ENCODE data around the gene WDR88.

GRCh38 chr19:33171222-33171795 lies 39.4 kb downstream of the WDR88 start:
- TF ChIP-seq POLR2A (IDR thresholded peaks at IDR 0.05) (no peak), CTCF (IDR thresholded peaks at IDR 0.05) (no peak), POLR2AphosphoS5 (IDR thresholded peaks at IDR 0.05) (no peak), EP300 (IDR thresholded peaks at IDR 0.05) (no peak)

Measured in suprapubic skin (tissue), 4 donors.